ENCODE results near the gene SNX8. TPM values are rescaled to one million over a fixed set of nuclear protein-coding genes. Genes with fewer than 3 reads are reported as not detected.

The SNX8 gene
- total RNA-seq, 2 experiments from 2014 or later: 37.1 to 42.4 TPM

GRCh38 chr7:2228921-2229320, 85.3 kb downstream of the SNX8 start:
- peaks cover 21% of the 10 kb centered on the region for H3K36me3 Mint-ChIP-seq (ENCODE audit: low read depth)
- DNase-seq: no peak

GRCh38 chr7:2227699-2228098, 86.5 kb downstream of the SNX8 start:
- Mint-ChIP-seq H3K9me3 (ENCODE audit: low read depth) (no peaks in the 10 kb centered on the region), H3K4me3 (no peak overlapping the region), H3K4me1 (peaks cover 17% of the 10 kb centered on the region), H3K27me3 (no peaks in the 10 kb centered on the region), H3K36me3 (ENCODE audit: low read depth) (peaks cover 17% of the 10 kb centered on the region), H3K27ac (no peak overlapping the region)
- no peak for ATAC-seq
- no peak for DNase-seq
- ChIA-PET POLR2A (no interaction called here), CTCF (no interaction called here)
- intact Hi-C loops (cut with DNase I, micrococcal nuclease): no loop called here

More at GRCh38 chr7:2228921-2229320, 85.3 kb downstream of the SNX8 start:
- no peaks in the 10 kb centered on the region for H3K9me3 Mint-ChIP-seq (ENCODE audit: low read depth)
- ATAC-seq: no peak
- H3K4me1 Mint-ChIP-seq: peaks cover 23% of the 10 kb centered on the region
- H3K27me3 Mint-ChIP-seq: no peaks in the 10 kb centered on the region
- no peak overlapping the region for H3K27ac Mint-ChIP-seq
- H3K4me3 Mint-ChIP-seq: no peak overlapping the region
- ChIA-PET POLR2A (no interaction called here), CTCF (no interaction called here)
- intact Hi-C loops (cut with DNase I, micrococcal nuclease): no loop called here

- ChIA-PET POLR2A (no interaction called here), CTCF (interaction anchor here (0.5 kb wide), 1 partner anchor 300 kb away, joined by 5 read pairs; no protein-coding TSS in a partner anchor)
- no peak overlapping the region for H3K27ac Mint-ChIP-seq
- H3K9me3 Mint-ChIP-seq (ENCODE audit: low read depth): no peaks in the 10 kb centered on the region
- ATAC-seq (no peak), DNase-seq (no peak)
- intact Hi-C loops (cut with DNase I, micrococcal nuclease): no loop called here
- H3K27me3 Mint-ChIP-seq: no peaks in the 10 kb centered on the region
- peaks cover 20% of the 10 kb centered on the region for H3K36me3 Mint-ChIP-seq (ENCODE audit: low read depth)
- peaks cover 12% of the 10 kb centered on the region for H3K4me1 Mint-ChIP-seq
- H3K4me3 Mint-ChIP-seq: no peak overlapping the region
Measured at GRCh38 chr7:2225830-2226229, 88.4 kb downstream of the SNX8 start.

GRCh38 chr7:2225336-2225735, 88.9 kb downstream of the SNX8 start:
- Mint-ChIP-seq H3K27me3 (no peaks in the 10 kb centered on the region), H3K4me1 (peaks cover 8% of the 10 kb centered on the region), H3K36me3 (ENCODE audit: low read depth) (peaks cover 20% of the 10 kb centered on the region), H3K4me3 (no peak overlapping the region), H3K9me3 (ENCODE audit: low read depth) (no peaks in the 10 kb centered on the region), H3K27ac (no peak overlapping the region)
- ChIA-PET CTCF (no interaction called here), POLR2A (no interaction called here)
- no peak for DNase-seq
- intact Hi-C loops (cut with DNase I, micrococcal nuclease): no loop called here
- ATAC-seq: no peak

- CTCF ChIA-PET: interaction anchor here (0.7 kb wide), 1 partner anchor 26 kb away, joined by 3 read pairs; no protein-coding TSS in a partner anchor
- POLR2A ChIA-PET: no interaction called here
- no peak for DNase-seq
- H3K4me1 Mint-ChIP-seq: peaks cover 4% of the 10 kb centered on the region
- no peak overlapping the region for H3K4me3 Mint-ChIP-seq
- ATAC-seq: no peak
- H3K27ac Mint-ChIP-seq: no peak overlapping the region
- H3K36me3 Mint-ChIP-seq (ENCODE audit: low read depth): peaks cover 20% of the 10 kb centered on the region
- intact Hi-C loops (cut with DNase I, micrococcal nuclease): no loop called here
- H3K9me3 Mint-ChIP-seq (ENCODE audit: low read depth): no peaks in the 10 kb centered on the region
- no peaks in the 10 kb centered on the region for H3K27me3 Mint-ChIP-seq
Measured at GRCh38 chr7:2224934-2225333, 89.3 kb downstream of the SNX8 start.

- no peaks in the 10 kb centered on the region for H3K27me3 Mint-ChIP-seq
- intact Hi-C loops (cut with DNase I, micrococcal nuclease): no loop called here
- no peak overlapping the region for H3K27ac Mint-ChIP-seq
- CTCF ChIA-PET: interaction anchor here (0.7 kb wide), 1 partner anchor 26 kb away, joined by 3 read pairs; no protein-coding TSS in a partner anchor
- H3K9me3 Mint-ChIP-seq (ENCODE audit: low read depth): no peaks in the 10 kb centered on the region
- no peak overlapping the region for H3K4me3 Mint-ChIP-seq
- ATAC-seq: no peak
- H3K4me1 Mint-ChIP-seq: peaks cover under 1% of the 10 kb centered on the region
- H3K36me3 Mint-ChIP-seq (ENCODE audit: low read depth): peaks cover 18% of the 10 kb centered on the region
- POLR2A ChIA-PET: interaction anchor here (0.6 kb wide), 1 partner anchor 16 kb away, joined by 4 read pairs; no protein-coding TSS in a partner anchor
- no peak for DNase-seq
Measured at GRCh38 chr7:2224491-2224928, 89.7 kb downstream of the SNX8 start.

- ATAC-seq (no peak), DNase-seq (no peak)
- no peaks in the 10 kb centered on the region for H3K27me3 Mint-ChIP-seq
- H3K4me3 Mint-ChIP-seq: no peak overlapping the region
- peaks cover 13% of the 10 kb centered on the region for H3K36me3 Mint-ChIP-seq (ENCODE audit: low read depth)
- H3K9me3 Mint-ChIP-seq (ENCODE audit: low read depth): no peaks in the 10 kb centered on the region
- intact Hi-C loops (cut with DNase I, micrococcal nuclease): no loop called here
- POLR2A ChIA-PET: interaction anchor here (1.0 kb wide), 1 partner anchor 9 kb away, joined by 4 read pairs; the partner anchor contains the start of gene MAD1L1
- H3K4me1 Mint-ChIP-seq: no peaks in the 10 kb centered on the region
- no peak overlapping the region for H3K27ac Mint-ChIP-seq
- CTCF ChIA-PET: no interaction called here
Measured at GRCh38 chr7:2223321-2223720, 90.9 kb downstream of the SNX8 start.

GRCh38 chr7:2222516-2222915, 91.7 kb downstream of the SNX8 start:
- Mint-ChIP-seq H3K36me3 (ENCODE audit: low read depth) (peaks cover 18% of the 10 kb centered on the region), H3K4me3 (no peak overlapping the region), H3K9me3 (ENCODE audit: low read depth) (no peaks in the 10 kb centered on the region), H3K4me1 (no peaks in the 10 kb centered on the region), H3K27ac (no peak overlapping the region), H3K27me3 (no peaks in the 10 kb centered on the region)
- DNase-seq: no peak
- ATAC-seq: no peak
- ChIA-PET POLR2A (no interaction called here), CTCF (interaction anchor here (0.5 to 0.7 kb wide), 3 partner anchors 32 to 464 kb away, joined by 3 read pairs; no protein-coding TSS in a partner anchor)
- intact Hi-C loops (cut with DNase I, micrococcal nuclease): no loop called here

- Mint-ChIP-seq H3K36me3 (ENCODE audit: low read depth) (peaks cover 29% of the 10 kb centered on the region), H3K9me3 (ENCODE audit: low read depth) (no peaks in the 10 kb centered on the region), H3K27me3 (no peaks in the 10 kb centered on the region), H3K4me3 (no peak overlapping the region), H3K4me1 (no peaks in the 10 kb centered on the region), H3K27ac (no peak overlapping the region)
- intact Hi-C loops (cut with DNase I, micrococcal nuclease): no loop called here
- ChIA-PET POLR2A (no interaction called here), CTCF (no interaction called here)
- ATAC-seq (no peak), DNase-seq (no peak)
Measured at GRCh38 chr7:2220954-2221353, 93.3 kb downstream of the SNX8 start.

- ChIA-PET POLR2A (no interaction called here), CTCF (no interaction called here)
- Mint-ChIP-seq H3K27ac (no peak overlapping the region), H3K9me3 (ENCODE audit: low read depth) (no peaks in the 10 kb centered on the region), H3K36me3 (ENCODE audit: low read depth) (peaks cover 31% of the 10 kb centered on the region), H3K4me3 (no peak overlapping the region), H3K27me3 (no peaks in the 10 kb centered on the region), H3K4me1 (no peaks in the 10 kb centered on the region)
- intact Hi-C loops (cut with DNase I, micrococcal nuclease): no loop called here
- no peak for DNase-seq
- ATAC-seq: no peak
Measured at GRCh38 chr7:2220506-2220905, 93.7 kb downstream of the SNX8 start.

GRCh38 chr7:2220030-2220429, 94.2 kb downstream of the SNX8 start:
- CTCF ChIA-PET: no interaction called here
- POLR2A ChIA-PET: no interaction called here
- DNase-seq (no peak), ATAC-seq (no peak)
- H3K36me3 Mint-ChIP-seq (ENCODE audit: low read depth): peaks cover 34% of the 10 kb centered on the region
- H3K27me3 Mint-ChIP-seq: no peaks in the 10 kb centered on the region
- no peaks in the 10 kb centered on the region for H3K9me3 Mint-ChIP-seq (ENCODE audit: low read depth)
- no peaks in the 10 kb centered on the region for H3K4me1 Mint-ChIP-seq
- no peak overlapping the region for H3K27ac Mint-ChIP-seq
- intact Hi-C loops (cut with DNase I, micrococcal nuclease): no loop called here
- H3K4me3 Mint-ChIP-seq: no peak overlapping the region

GRCh38 chr7:2219606-2220005, 94.6 kb downstream of the SNX8 start:
- DNase-seq: no peak
- intact Hi-C loops (cut with DNase I, micrococcal nuclease): no loop called here
- Mint-ChIP-seq H3K27ac (no peak overlapping the region), H3K9me3 (ENCODE audit: low read depth) (no peaks in the 10 kb centered on the region), H3K36me3 (ENCODE audit: low read depth) (peaks cover 33% of the 10 kb centered on the region), H3K27me3 (no peaks in the 10 kb centered on the region), H3K4me3 (no peak overlapping the region), H3K4me1 (peaks cover 2% of the 10 kb centered on the region)
- ATAC-seq: no peak
- ChIA-PET CTCF (no interaction called here), POLR2A (no interaction called here)

- peaks cover 31% of the 10 kb centered on the region for H3K36me3 Mint-ChIP-seq (ENCODE audit: low read depth)
- no peak overlapping the region for H3K4me3 Mint-ChIP-seq
- H3K27ac Mint-ChIP-seq: no peak overlapping the region
- peaks cover 3% of the 10 kb centered on the region for H3K4me1 Mint-ChIP-seq
- H3K9me3 Mint-ChIP-seq (ENCODE audit: low read depth): no peaks in the 10 kb centered on the region
- DNase-seq: no peak
- ChIA-PET POLR2A (no interaction called here), CTCF (interaction anchor here (0.7 kb wide), 1 partner anchor 29 kb away, joined by 5 read pairs; no protein-coding TSS in a partner anchor)
- intact Hi-C loops (cut with DNase I, micrococcal nuclease): no loop called here
- H3K27me3 Mint-ChIP-seq: no peaks in the 10 kb centered on the region
- no peak for ATAC-seq
Measured at GRCh38 chr7:2219136-2219535, 95.1 kb downstream of the SNX8 start.
